Stomach (tissue), 9 donors: Measurements from ENCODE around the gene LBHD1. TPM values are rescaled to one million over a fixed set of nuclear protein-coding genes. Genes with fewer than 3 reads are reported as not detected.
A peak's percentile ranks its signal among the peaks of the same experiment; 100 is the strongest.
"Not testable (repeated sequence)": the region's sequence is repeated elsewhere in the genome, so short reads cannot be mapped to it uniquely, and the experiment has no call there.

Experiments used
- DNase-seq, 2 donors: peaks; one replicate each; pipeline versions ENCODE4 v3.0.0 to v3.0.0-alpha.2; 2013 to 2019
- H3K27ac ChIP-seq, 5 donors: fragments of 200-600 bp in 4 of 5; sonication (generic) in 4 of 5; one replicate each; pipeline ENCODE4 v1.5.1; 2013 to 2019; ENCODE audit warnings: mild to moderate bottlenecking in 1 of 5, moderate library complexity in 1 of 5
- H3K27me3 ChIP-seq, 3 donors: fragments of 200-600 bp; sonication (generic); one replicate each; pipeline ENCODE4 v1.5.1; 2017 to 2019; ENCODE audit warnings: mixed run types in 1 of 3
- H3K36me3 ChIP-seq, 4 donors: fragments of 200-600 bp; sonication (generic); 1 replicate in 3 of 4; 2 replicates in 1 of 4; pipeline ENCODE4 v1.5.1; 2016 to 2019
- H3K4me1 ChIP-seq, 4 donors: fragments of 200-600 bp; sonication (generic); one replicate each; pipeline ENCODE4 v1.5.1; 2016 to 2019
- H3K4me3 ChIP-seq, 4 donors: fragments of 200-600 bp; sonication (generic) in 3 of 4; one replicate each; pipeline ENCODE4 v1.5.1; 2016 to 2019; ENCODE audit warnings: mild to moderate bottlenecking in 1 of 4
- H3K9me3 ChIP-seq, 4 donors: fragments of 200-600 bp; sonication (generic); one replicate each; pipeline ENCODE4 v1.5.1; 2016 to 2019
- CTCF ChIP-seq, 7 experiments: fragments of 450-650 bp in 4 of 7; fragments of 200-600 bp in 3 of 7; sonication (generic) in 3 of 7; IDR thresholded peaks; one replicate each; pipeline ENCODE4 v1.5.1; 2016 to 2019; ENCODE audit warnings: antibody characterized with exemption in 7 of 7, control low read depth in 2 of 7, mild to moderate bottlenecking in 1 of 7
- EP300 ChIP-seq: sonication (generic); formaldehyde crosslinking; IDR thresholded peaks from one replicate; pipeline ENCODE4 v1.6.1; 2017; ENCODE audit warnings: antibody characterized with exemption
- POLR2A ChIP-seq, 4 donors: fragments of 450-650 bp; IDR thresholded peaks; one replicate each; pipeline ENCODE4 v1.6.1; 2016; ENCODE audit warnings: antibody characterized with exemption in 4 of 4, control low read depth in 2 of 4, mild to moderate bottlenecking in 1 of 4, moderate library complexity in 1 of 4
- POLR2AphosphoS5 ChIP-seq, 3 donors: sonication (generic); formaldehyde crosslinking; IDR thresholded peaks; one replicate each; pipeline ENCODE4 v1.6.1; 2016; ENCODE audit warnings: antibody characterized with exemption in 3 of 3
- WGBS, 5 donors: extraction: QIAGEN DNeasy Blood & Tissue Kit in 3 of 5; methylation state at CpG; one replicate each; pipeline versions ENCODE4 v1.1.5 to v1.1.7; 2013 to 2018; 5-methylcytosine and 5-hydroxymethylcytosine counted together
- intact Hi-C: fragments of 100-400 bp; cut with DNase I; formaldehyde crosslinking; loops from one replicate; pipeline ENCODE4 v1.15.1; 2023; ENCODE audit warnings: low total_unique reads
- polyA plus RNA-seq, 3 donors: library from polyadenylated mRNA; stranded (reverse); fragments of 200-250 nt; gene quantifications; one replicate each; pipeline ENCODE4 v1.2.3, GENCODE V29; 2013
- small RNA-seq, 4 donors: library from RNA; depleted of rRNA; stranded (forward); fragments of <200 nt; gene quantifications; one replicate each; pipeline ENCODE3, GENCODE V24; 2016
- total RNA-seq, 5 donors: library from RNA; depleted of rRNA; stranded (reverse); fragments of >200 nt; gene quantifications; one replicate each; pipeline versions ENCODE4 v1.1.0 to v1.2.3, GENCODE V29; 2014 to 2016
- donor health status: healthy with polysubstance abuse.
- donor health status: Bipolar disorder and iron deficiency.
- donor health status: healthy.

LBHD1 gene
- total and polyA plus RNA-seq, 8 donors = 0.45 to 56.6 (median 6.2) TPM

- intact Hi-C loops = no loop called here
- WGBS, 5 donors = 20 to 23% (median 22%) methylated on average over 8 of the region's 8 CpGs
These were observed 51.0 kb downstream of the LBHD1 start for GRCh38 chr11:62621027-62621566.

GRCh38 chr11:62616957-62617356 is 55.1 kb downstream of the LBHD1 start:
- Histone ChIP-seq H3K4me1 (peaks cover 20 to 36% (median 28%) of the 10 kb centered on the region in 4 donors), H3K36me3 (peaks cover 0 to 43% (median 30%) of the 10 kb centered on the region in 4 donors)
- H3K27ac ChIP-seq, H3K27me3 ChIP-seq, DNase-seq, intact Hi-C loops, H3K9me3 ChIP-seq, H3K4me3 ChIP-seq: not testable (repeated sequence)
- WGBS, 5 donors = 89 to 97% (median 94%) methylated on average over 10 to 14 of the region's 14 CpGs

More at GRCh38 chr11:62621027-62621566, 51.0 kb downstream of the LBHD1 start:
- Histone ChIP-seq H3K36me3 (peaks cover 12 to 43% (median 31%) of the 10 kb centered on the region in 4 donors), H3K27me3 (no peaks in the 10 kb centered on the region), H3K4me3 (peak overlapping the region; percentile 68 to 82 (median 76)), H3K4me1 (peaks cover 17 to 23% (median 20%) of the 10 kb centered on the region in 4 donors), H3K27ac (peak overlapping the region; percentile 71 to 94 (median 93)), H3K9me3 (no peaks in the 10 kb centered on the region)
- no peak for DNase-seq
- TF ChIP-seq EP300 (no peak), POLR2A (IDR thresholded peaks at IDR 0.05) (no peak), POLR2AphosphoS5 (IDR thresholded peaks at IDR 0.05) (no peak), CTCF (IDR thresholded peaks at IDR 0.05) (no peak)

GRCh38 chr11:62615521-62615920 is 56.5 kb downstream of the LBHD1 start:
- DNase-seq = no peak
- no peak overlapping the region for H3K4me3 ChIP-seq
- peaks cover 6 to 44% (median 35%) of the 10 kb centered on the region in 4 donors for H3K36me3 ChIP-seq
- no peaks in the 10 kb centered on the region for H3K27me3 ChIP-seq
- peaks cover 25 to 41% (median 30%) of the 10 kb centered on the region in 4 donors for H3K4me1 ChIP-seq
- TF ChIP-seq EP300 = no peak
- TF ChIP-seq POLR2A (IDR thresholded peaks at IDR 0.05) = no peak
- no peak for TF ChIP-seq POLR2AphosphoS5 (IDR thresholded peaks at IDR 0.05)
- no peak for TF ChIP-seq CTCF (IDR thresholded peaks at IDR 0.05)
- intact Hi-C loops = no loop called here
- no peak overlapping the region for H3K27ac ChIP-seq
- WGBS, 5 donors = 82 to 94% (median 85%) methylated on average over 3 to 7 of the region's 7 CpGs
- H3K9me3 ChIP-seq = no peaks in the 10 kb centered on the region

GRCh38 chr11:62614275-62614674 is 57.8 kb downstream of the LBHD1 start:
- 61 to 74% (median 65%) methylated on average over 7 to 8 of the region's 8 CpGs for WGBS, 5 donors
- peak overlapping the region in 4 of 5 donors; percentile 95 to 97 (median 96) for H3K27ac ChIP-seq
- intact Hi-C loops = no loop called here

GRCh38 chr11:62613291-62613778 is 58.7 kb downstream of the LBHD1 start:
- H3K9me3 ChIP-seq = no peaks in the 10 kb centered on the region
- peak overlapping the region; percentile 75 to 84 (median 76) for H3K4me3 ChIP-seq
- H3K27me3 ChIP-seq = no peaks in the 10 kb centered on the region
- H3K4me1 ChIP-seq = peaks cover 20 to 36% (median 28%) of the 10 kb centered on the region in 4 donors
- H3K27ac ChIP-seq = peak overlapping the region; percentile 83 to 97 (median 96)
- no peak for TF ChIP-seq CTCF (IDR thresholded peaks at IDR 0.05)
- no peak for TF ChIP-seq POLR2A (IDR thresholded peaks at IDR 0.05)
- no peak for TF ChIP-seq EP300
- TF ChIP-seq POLR2AphosphoS5 (IDR thresholded peaks at IDR 0.05) = no peak
- H3K36me3 ChIP-seq = peaks cover 13 to 63% (median 51%) of the 10 kb centered on the region in 4 donors
- peak in 1 of 2 donors; percentile 32 for DNase-seq
- WGBS, 5 donors = 27 to 47% (median 37%) methylated on average over 5 to 15 of the region's 15 CpGs
- intact Hi-C loops = no loop called here

More at GRCh38 chr11:62614275-62614674, 57.8 kb downstream of the LBHD1 start:
- H3K27me3 ChIP-seq = no peaks in the 10 kb centered on the region
- no peak overlapping the region for H3K4me3 ChIP-seq
- DNase-seq = peak; percentile 56 to 65
- H3K36me3 ChIP-seq = peaks cover 13 to 56% (median 46%) of the 10 kb centered on the region in 4 donors
- H3K4me1 ChIP-seq = peaks cover 20 to 36% (median 28%) of the 10 kb centered on the region in 4 donors
- H3K9me3 ChIP-seq = no peaks in the 10 kb centered on the region
- TF ChIP-seq POLR2A (IDR thresholded peaks at IDR 0.05) = no peak
- TF ChIP-seq EP300 = no peak
- TF ChIP-seq POLR2AphosphoS5 (IDR thresholded peaks at IDR 0.05) = peak in 1 of 3 donors; percentile 23

Small RNA genes lying within 50 kb of the gene (small RNA-seq; reads per million reads assigned to genes)
- gene SNORA57 = 0 reads per million in 4 donors

Other genes starting within 250 kb of the LBHD1 start
- 100 to 1,000 TPM; 550 to 693 (median 622) TPM for gene AHNAK, start 125.5 kb downstream of the LBHD1 start, total RNA-seq
- gene AHNAK, start 125.5 kb downstream of the LBHD1 start, polyA plus RNA-seq = 10 to 100 TPM; 37.4 to 76.8 (median 60.3) TPM
- gene EEF1G, start 98.4 kb downstream of the LBHD1 start, total RNA-seq = 1,000 to 10,000 TPM in 1 of 5 donors, 100 to 1,000 TPM in 4; 671 to 1,412 (median 779) TPM
- 1,000 to 10,000 TPM; 1,415 to 1,760 (median 1,525) TPM for gene EEF1G, start 98.4 kb downstream of the LBHD1 start, polyA plus RNA-seq
- gene TUT1, start 80.7 kb downstream of the LBHD1 start, total RNA-seq = 10 to 100 TPM in 3 of 5 donors, 1 to 10 TPM in 2; 6.1 to 36.2 (median 12.3) TPM
- gene TUT1, start 80.7 kb downstream of the LBHD1 start, polyA plus RNA-seq = 10 to 100 TPM; 13.3 to 18.9 (median 16.3) TPM
- 100 to 1,000 TPM in 1 of 5 donors, 10 to 100 TPM in 4; 53.9 to 110 (median 85.3) TPM for gene MTA2, start 70.4 kb downstream of the LBHD1 start, total RNA-seq
- 10 to 100 TPM; 32.8 to 44.6 (median 34.7) TPM for gene MTA2, start 70.4 kb downstream of the LBHD1 start, polyA plus RNA-seq
- gene EML3, start 59.5 kb downstream of the LBHD1 start, total RNA-seq = 100 to 1,000 TPM in 1 of 5 donors, 10 to 100 TPM in 4; 24.4 to 112 (median 51.8) TPM
- 10 to 100 TPM; 68.1 to 71.3 (median 69.2) TPM for gene EML3, start 59.5 kb downstream of the LBHD1 start, polyA plus RNA-seq
- 1 to 10 TPM in 3 of 5 donors, under 1 TPM in 1, not detected in 1; 0.29 to 5.8 (median 2.8) TPM for gene ROM1, start 59.0 kb downstream of the LBHD1 start, total RNA-seq
- 10 to 100 TPM in 1 of 3 donors, 1 to 10 TPM in 2; 4.6 to 13.0 (median 5.1) TPM for gene ROM1, start 59.0 kb downstream of the LBHD1 start, polyA plus RNA-seq
- gene B3GAT3, start 50.3 kb downstream of the LBHD1 start, total RNA-seq = 10 to 100 TPM in 4 of 5 donors, 1 to 10 TPM in 1; 5.2 to 50.8 (median 13.8) TPM
- 10 to 100 TPM; 18.5 to 38.8 (median 27.6) TPM for gene B3GAT3, start 50.3 kb downstream of the LBHD1 start, polyA plus RNA-seq
- gene GANAB, start 25.7 kb downstream of the LBHD1 start, total RNA-seq = 100 to 1,000 TPM in 2 of 5 donors, 10 to 100 TPM in 3; 66.0 to 155 (median 95.5) TPM
- gene GANAB, start 25.7 kb downstream of the LBHD1 start, polyA plus RNA-seq = 10 to 100 TPM; 21.4 to 70.7 (median 66.2) TPM
- 10 to 100 TPM in 4 of 5 donors, 1 to 10 TPM in 1; 5.8 to 16.7 (median 15.1) TPM for gene INTS5, start 19.0 kb downstream of the LBHD1 start, total RNA-seq
- gene INTS5, start 19.0 kb downstream of the LBHD1 start, polyA plus RNA-seq = 1 to 10 TPM; 5.9 to 7.2 (median 7.2) TPM
- 10 to 100 TPM in 4 of 5 donors, 1 to 10 TPM in 1; 5.8 to 58.2 (median 27.2) TPM for gene C11orf98, start 7.1 kb downstream of the LBHD1 start, total RNA-seq
- gene C11orf98, start 7.1 kb downstream of the LBHD1 start, polyA plus RNA-seq = 100 to 1,000 TPM; 112 to 179 (median 139) TPM
- gene CSKMT, start 7.0 kb downstream of the LBHD1 start, total RNA-seq = 1 to 10 TPM in 4 of 5 donors, not detected in 1; 3.5 to 7.6 (median 4.9) TPM
- 10 to 100 TPM in 2 of 3 donors, 1 to 10 TPM in 1; 8.7 to 25.5 (median 19.9) TPM for gene CSKMT, start 7.0 kb downstream of the LBHD1 start, polyA plus RNA-seq
- gene UQCC3, start 594 bp downstream of the LBHD1 start, total RNA-seq = 10 to 100 TPM in 2 of 5 donors, 1 to 10 TPM in 3; 4.2 to 49.8 (median 8.1) TPM
- gene UQCC3, start 594 bp downstream of the LBHD1 start, polyA plus RNA-seq = 10 to 100 TPM; 16.2 to 30.3 (median 20.9) TPM
- gene UBXN1, start 6.8 kb upstream of the LBHD1 start, total RNA-seq = 100 to 1,000 TPM in 3 of 5 donors, 10 to 100 TPM in 2; 78.6 to 236 (median 151) TPM
- 100 to 1,000 TPM; 113 to 236 (median 194) TPM for gene UBXN1, start 6.8 kb upstream of the LBHD1 start, polyA plus RNA-seq
- 10 to 100 TPM in 2 of 5 donors, 1 to 10 TPM in 3; 4.0 to 20.0 (median 8.2) TPM for gene LRRN4CL, start 17.3 kb upstream of the LBHD1 start, total RNA-seq
- 1 to 10 TPM; 1.6 to 4.6 (median 1.8) TPM for gene LRRN4CL, start 17.3 kb upstream of the LBHD1 start, polyA plus RNA-seq
- gene BSCL2, start 35.2 kb upstream of the LBHD1 start, total RNA-seq = 100 to 1,000 TPM in 3 of 5 donors, 10 to 100 TPM in 2; 29.9 to 144 (median 110) TPM
- 10 to 100 TPM; 63.4 to 95.9 (median 92.6) TPM for gene BSCL2, start 35.2 kb upstream of the LBHD1 start, polyA plus RNA-seq
- not detected for gene GNG3, start 35.4 kb upstream of the LBHD1 start, total RNA-seq
- gene GNG3, start 35.4 kb upstream of the LBHD1 start, polyA plus RNA-seq = under 1 TPM in 1 of 3 donors, not detected in 2; 0.75 TPM
- 10 to 100 TPM; 10.3 to 73.5 (median 36.0) TPM for gene HNRNPUL2, start 55.2 kb upstream of the LBHD1 start, total RNA-seq
- gene HNRNPUL2, start 55.2 kb upstream of the LBHD1 start, polyA plus RNA-seq = 10 to 100 TPM; 25.1 to 28.6 (median 27.3) TPM
- 10 to 100 TPM in 1 of 5 donors, 1 to 10 TPM in 3, under 1 TPM in 1; 0.89 to 26.6 (median 8.2) TPM for gene TTC9C, start 56.2 kb upstream of the LBHD1 start, total RNA-seq
- 10 to 100 TPM; 16.6 to 33.6 (median 26.0) TPM for gene TTC9C, start 56.2 kb upstream of the LBHD1 start, polyA plus RNA-seq
- 10 to 100 TPM in 2 of 5 donors, 1 to 10 TPM in 2, not detected in 1; 4.2 to 16.5 (median 9.5) TPM for gene ZBTB3, start 81.9 kb upstream of the LBHD1 start, total RNA-seq
- 1 to 10 TPM; 3.3 to 6.9 (median 3.4) TPM for gene ZBTB3, start 81.9 kb upstream of the LBHD1 start, polyA plus RNA-seq
- gene POLR2G, start 89.3 kb upstream of the LBHD1 start, total RNA-seq = 10 to 100 TPM in 4 of 5 donors, 1 to 10 TPM in 1; 3.8 to 95.5 (median 23.9) TPM
- gene POLR2G, start 89.3 kb upstream of the LBHD1 start, polyA plus RNA-seq = 100 to 1,000 TPM in 1 of 3 donors, 10 to 100 TPM in 2; 85.8 to 119 (median 88.7) TPM
- gene TAF6L, start 99.1 kb upstream of the LBHD1 start, total RNA-seq = 10 to 100 TPM in 4 of 5 donors, 1 to 10 TPM in 1; 4.6 to 35.0 (median 11.0) TPM
- gene TAF6L, start 99.1 kb upstream of the LBHD1 start, polyA plus RNA-seq = 10 to 100 TPM in 2 of 3 donors, 1 to 10 TPM in 1; 7.5 to 19.7 (median 19.3) TPM
- 100 to 1,000 TPM in 1 of 5 donors, 10 to 100 TPM in 3, not detected in 1; 26.1 to 135 (median 85.5) TPM for gene TMEM179B, start 115.1 kb upstream of the LBHD1 start, total RNA-seq
- 10 to 100 TPM; 28.3 to 68.6 (median 32.1) TPM for gene TMEM179B, start 115.1 kb upstream of the LBHD1 start, polyA plus RNA-seq
- gene TMEM223, start 119.7 kb upstream of the LBHD1 start, total RNA-seq = 10 to 100 TPM in 2 of 5 donors, 1 to 10 TPM in 1, under 1 TPM in 1, not detected in 1; 0.89 to 14.9 (median 10.7) TPM
- 10 to 100 TPM; 10.2 to 28.2 (median 17.7) TPM for gene TMEM223, start 119.7 kb upstream of the LBHD1 start, polyA plus RNA-seq
- gene NXF1, start 133.2 kb upstream of the LBHD1 start, total RNA-seq = 10 to 100 TPM; 30.7 to 83.5 (median 56.5) TPM
- gene NXF1, start 133.2 kb upstream of the LBHD1 start, polyA plus RNA-seq = 100 to 1,000 TPM in 1 of 3 donors, 10 to 100 TPM in 2; 23.5 to 138 (median 49.6) TPM
- 10 to 100 TPM in 4 of 5 donors, 1 to 10 TPM in 1; 8.2 to 48.1 (median 24.2) TPM for gene STX5, start 159.8 kb upstream of the LBHD1 start, total RNA-seq
- 10 to 100 TPM; 21.7 to 44.6 (median 29.3) TPM for gene STX5, start 159.8 kb upstream of the LBHD1 start, polyA plus RNA-seq
- not detected for gene TEX54, start 160.6 kb upstream of the LBHD1 start, total RNA-seq
- gene TEX54, start 160.6 kb upstream of the LBHD1 start, polyA plus RNA-seq = not detected
- 10 to 100 TPM; 27.7 to 57.6 (median 41.2) TPM for gene WDR74, start 167.3 kb upstream of the LBHD1 start, total RNA-seq
- gene WDR74, start 167.3 kb upstream of the LBHD1 start, polyA plus RNA-seq = 10 to 100 TPM; 47.2 to 67.9 (median 48.8) TPM
- 100 to 1,000 TPM in 4 of 5 donors, 10 to 100 TPM in 1; 70.7 to 255 (median 141) TPM for gene SLC3A2, start 208.6 kb upstream of the LBHD1 start, total RNA-seq
- 100 to 1,000 TPM in 1 of 3 donors, 10 to 100 TPM in 2; 36.0 to 176 (median 51.6) TPM for gene SLC3A2, start 208.6 kb upstream of the LBHD1 start, polyA plus RNA-seq
- 10 to 100 TPM in 1 of 5 donors, 1 to 10 TPM in 2, under 1 TPM in 1, not detected in 1; 0.73 to 19.4 (median 6.6) TPM for gene CHRM1, start 249.1 kb upstream of the LBHD1 start, total RNA-seq
- under 1 TPM in 2 of 3 donors, not detected in 1; 0.12 to 0.48 TPM for gene CHRM1, start 249.1 kb upstream of the LBHD1 start, polyA plus RNA-seq